Neural crest cell (in vitro differentiated cells): ENCODE results near the gene UBL4A. TPM values are rescaled to one million over a fixed set of nuclear protein-coding genes. Genes with fewer than 3 reads are reported as not detected.

Source experiments
- DNase-seq: peaks from one replicate; pipeline ENCODE4 v3.0.0; 2021; ENCODE audit warnings: low read depth, mixed read lengths, low spot score
- H3K27ac Mint-ChIP-seq: one replicate; pipeline ENCODE4 v1.8.0; 2021; ENCODE audit warnings: mild to moderate bottlenecking, mixed read lengths; ENCODE audit not compliant: unreplicated experiment
- H3K27me3 Mint-ChIP-seq: 2 replicates; pipeline ENCODE4 v1.8.0; 2021; ENCODE audit warnings: low read depth, mild to moderate bottlenecking, mixed read lengths
- H3K36me3 Mint-ChIP-seq: 2 replicates; pipeline ENCODE4 v1.8.0; 2021; ENCODE audit warnings: low read depth, mild to moderate bottlenecking, mixed read lengths
- H3K4me1 Mint-ChIP-seq: 2 replicates; pipeline ENCODE4 v1.8.0; 2021; ENCODE audit warnings: mixed read lengths
- H3K4me3 Mint-ChIP-seq: one replicate; pipeline ENCODE4 v1.8.0; 2021; ENCODE audit warnings: mild to moderate bottlenecking, mixed read lengths
- H3K9me3 Mint-ChIP-seq: 2 replicates; pipeline ENCODE4 v1.8.0; 2021; ENCODE audit warnings: mixed read lengths
- total RNA-seq: library from RNA; stranded (reverse); gene quantifications from 2 replicates; pipeline ENCODE4 v1.2.1, GENCODE V29; 2021
- TF ChIP-seq, protein P1 (sequence below): fragments of 200-600 bp; sonication (generic); conservative IDR thresholded peaks from 2 replicates; pipeline ENCODE4 v1.5.0; 2021; ENCODE audit warnings: antibody characterized with exemption, mild to moderate bottlenecking

The UBL4A gene
- total RNA-seq, 1 donor from 2014 or later, result 39.2 TPM

DNA sequence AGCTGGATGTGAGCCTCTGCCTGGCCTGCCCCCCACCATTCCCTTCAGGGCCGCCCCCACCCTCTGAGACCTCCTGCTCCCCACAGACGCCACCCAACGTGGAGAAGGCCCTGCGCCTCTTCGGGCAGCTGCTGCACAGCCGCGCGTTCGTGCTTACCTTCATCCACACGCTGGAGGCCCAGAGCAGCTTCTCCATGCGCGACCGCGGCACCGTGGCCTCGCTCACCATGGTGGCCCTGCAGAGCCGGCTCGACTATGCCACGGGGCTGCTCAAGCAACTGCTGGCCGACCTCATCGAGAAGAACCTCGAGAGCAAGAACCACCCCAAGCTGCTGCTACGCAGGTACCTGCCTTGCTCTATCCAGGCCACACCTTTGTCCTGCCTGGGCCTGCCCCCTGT is 18.2 kb downstream of the UBL4A start:
- Mint-ChIP-seq H3K9me3 (no peaks in the 10 kb centered on the region), H3K4me1 (no peaks in the 10 kb centered on the region), H3K4me3 (no peak overlapping the region), H3K36me3 (peaks cover under 1% of the 10 kb centered on the region), H3K27ac (no peak overlapping the region), H3K27me3 (no peaks in the 10 kb centered on the region)
- TF ChIP-seq, protein P1, sequence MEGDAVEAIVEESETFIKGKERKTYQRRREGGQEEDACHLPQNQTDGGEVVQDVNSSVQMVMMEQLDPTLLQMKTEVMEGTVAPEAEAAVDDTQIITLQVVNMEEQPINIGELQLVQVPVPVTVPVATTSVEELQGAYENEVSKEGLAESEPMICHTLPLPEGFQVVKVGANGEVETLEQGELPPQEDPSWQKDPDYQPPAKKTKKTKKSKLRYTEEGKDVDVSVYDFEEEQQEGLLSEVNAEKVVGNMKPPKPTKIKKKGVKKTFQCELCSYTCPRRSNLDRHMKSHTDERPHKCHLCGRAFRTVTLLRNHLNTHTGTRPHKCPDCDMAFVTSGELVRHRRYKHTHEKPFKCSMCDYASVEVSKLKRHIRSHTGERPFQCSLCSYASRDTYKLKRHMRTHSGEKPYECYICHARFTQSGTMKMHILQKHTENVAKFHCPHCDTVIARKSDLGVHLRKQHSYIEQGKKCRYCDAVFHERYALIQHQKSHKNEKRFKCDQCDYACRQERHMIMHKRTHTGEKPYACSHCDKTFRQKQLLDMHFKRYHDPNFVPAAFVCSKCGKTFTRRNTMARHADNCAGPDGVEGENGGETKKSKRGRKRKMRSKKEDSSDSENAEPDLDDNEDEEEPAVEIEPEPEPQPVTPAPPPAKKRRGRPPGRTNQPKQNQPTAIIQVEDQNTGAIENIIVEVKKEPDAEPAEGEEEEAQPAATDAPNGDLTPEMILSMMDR, result no peak
- no peak for DNase-seq

DNA sequence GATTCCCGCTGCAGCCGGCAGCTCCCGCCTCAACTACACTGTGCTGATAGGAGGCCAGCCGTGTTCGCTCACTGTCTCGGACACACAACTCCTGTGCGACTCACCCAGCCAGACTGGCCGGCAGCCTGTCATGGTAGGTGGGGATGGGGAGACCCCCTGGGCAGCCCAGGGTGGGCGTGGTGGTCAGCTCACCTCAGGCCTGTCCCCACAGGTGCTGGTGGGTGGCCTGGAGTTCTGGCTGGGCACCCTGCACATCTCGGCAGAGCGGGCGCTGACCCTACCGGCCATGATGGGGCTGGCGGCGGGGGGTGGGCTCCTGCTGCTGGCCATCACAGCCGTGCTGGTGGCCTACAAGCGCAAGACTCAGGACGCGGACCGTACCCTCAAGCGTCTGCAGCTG is 18.9 kb downstream of the UBL4A start:
- Mint-ChIP-seq H3K4me3 (no peak overlapping the region), H3K36me3 (no peaks in the 10 kb centered on the region), H3K4me1 (no peaks in the 10 kb centered on the region), H3K9me3 (no peaks in the 10 kb centered on the region), H3K27ac (no peak overlapping the region), H3K27me3 (no peaks in the 10 kb centered on the region)
- DNase-seq, result no peak
- TF ChIP-seq, protein P1, result no peak

DNA sequence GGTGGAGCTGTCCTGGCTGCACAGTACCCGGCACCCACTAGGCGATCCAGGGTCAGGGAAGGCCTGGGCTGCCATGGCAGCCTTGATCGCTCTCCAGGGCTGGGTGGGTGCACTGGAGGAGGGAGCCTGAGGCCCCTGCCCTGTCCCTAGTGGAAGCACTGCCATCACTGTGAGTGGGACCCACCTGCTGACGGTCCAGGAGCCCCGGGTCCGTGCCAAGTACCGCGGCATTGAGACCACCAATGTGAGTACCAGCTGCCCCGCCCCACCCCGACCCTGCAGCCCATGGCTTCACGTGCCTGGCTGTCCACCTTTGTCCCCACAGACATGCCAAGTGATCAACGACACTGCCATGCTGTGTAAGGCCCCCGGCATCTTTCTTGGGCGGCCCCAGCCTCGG is 19.5 kb downstream of the UBL4A start:
- Mint-ChIP-seq H3K9me3 (no peaks in the 10 kb centered on the region), H3K4me3 (no peak overlapping the region), H3K27me3 (no peaks in the 10 kb centered on the region), H3K4me1 (no peaks in the 10 kb centered on the region), H3K27ac (no peak overlapping the region), H3K36me3 (no peaks in the 10 kb centered on the region)
- no peak for DNase-seq
- TF ChIP-seq, protein P1, result no peak

DNA sequence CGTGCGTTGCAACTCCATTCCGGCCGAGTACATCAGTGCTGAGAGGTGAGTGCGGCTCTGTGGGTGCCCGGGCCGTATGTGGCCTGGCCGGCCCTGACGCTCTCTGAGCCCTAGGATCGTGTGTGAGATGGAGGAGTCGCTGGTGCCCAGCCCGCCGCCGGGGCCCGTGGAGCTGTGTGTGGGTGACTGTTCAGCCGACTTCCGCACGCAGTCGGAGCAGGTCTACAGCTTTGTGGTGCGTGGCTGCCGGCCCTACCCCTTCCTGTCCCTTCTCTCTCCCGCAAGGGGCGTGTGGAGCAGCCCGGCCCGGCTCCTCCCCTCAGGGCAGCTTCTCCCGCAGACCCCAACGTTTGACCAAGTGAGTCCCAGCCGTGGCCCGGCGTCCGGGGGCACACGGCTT is 20.4 kb downstream of the UBL4A start:
- DNase-seq, result no peak
- Mint-ChIP-seq H3K9me3 (no peaks in the 10 kb centered on the region), H3K4me1 (no peaks in the 10 kb centered on the region), H3K27ac (no peak overlapping the region), H3K4me3 (no peak overlapping the region), H3K27me3 (no peaks in the 10 kb centered on the region), H3K36me3 (no peaks in the 10 kb centered on the region)
- TF ChIP-seq, protein P1, result no peak

DNA sequence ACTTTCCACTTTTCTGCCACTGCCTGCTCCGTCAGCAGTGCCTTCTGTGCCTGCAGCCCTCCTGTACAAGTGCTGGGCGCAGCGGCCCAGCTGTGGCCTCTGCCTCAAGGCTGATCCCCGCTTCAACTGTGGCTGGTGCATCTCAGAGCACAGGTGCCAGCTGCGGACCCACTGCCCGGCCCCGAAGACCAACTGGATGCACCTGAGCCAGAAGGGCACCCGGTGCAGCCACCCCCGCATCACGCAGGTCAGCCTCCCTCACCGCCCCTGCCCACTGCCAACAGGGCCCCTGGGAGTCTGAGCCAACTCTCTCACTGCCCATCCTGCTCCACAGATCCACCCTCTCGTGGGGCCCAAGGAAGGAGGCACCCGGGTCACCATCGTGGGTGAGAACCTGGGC is 20.8 kb downstream of the UBL4A start:
- H3K9me3 Mint-ChIP-seq, result no peaks in the 10 kb centered on the region
- H3K27me3 Mint-ChIP-seq, result no peaks in the 10 kb centered on the region
- H3K4me1 Mint-ChIP-seq, result no peaks in the 10 kb centered on the region
- no peak overlapping the region for H3K27ac Mint-ChIP-seq
- H3K36me3 Mint-ChIP-seq, result no peaks in the 10 kb centered on the region
- no peak overlapping the region for H3K4me3 Mint-ChIP-seq
- no peak for DNase-seq
- TF ChIP-seq, protein P1, result no peak
